ENCODE data around the gene MAD1L1. TPM values are rescaled to one million over a fixed set of nuclear protein-coding genes. Genes with fewer than 3 reads are reported as not detected.

MAD1L1 gene
- total and polyA plus RNA-seq, 2 donors (not counting 3 experiments of a cell fraction or from before 2014, with no cell fraction given), result 34.1 to 42.3 TPM

DNA sequence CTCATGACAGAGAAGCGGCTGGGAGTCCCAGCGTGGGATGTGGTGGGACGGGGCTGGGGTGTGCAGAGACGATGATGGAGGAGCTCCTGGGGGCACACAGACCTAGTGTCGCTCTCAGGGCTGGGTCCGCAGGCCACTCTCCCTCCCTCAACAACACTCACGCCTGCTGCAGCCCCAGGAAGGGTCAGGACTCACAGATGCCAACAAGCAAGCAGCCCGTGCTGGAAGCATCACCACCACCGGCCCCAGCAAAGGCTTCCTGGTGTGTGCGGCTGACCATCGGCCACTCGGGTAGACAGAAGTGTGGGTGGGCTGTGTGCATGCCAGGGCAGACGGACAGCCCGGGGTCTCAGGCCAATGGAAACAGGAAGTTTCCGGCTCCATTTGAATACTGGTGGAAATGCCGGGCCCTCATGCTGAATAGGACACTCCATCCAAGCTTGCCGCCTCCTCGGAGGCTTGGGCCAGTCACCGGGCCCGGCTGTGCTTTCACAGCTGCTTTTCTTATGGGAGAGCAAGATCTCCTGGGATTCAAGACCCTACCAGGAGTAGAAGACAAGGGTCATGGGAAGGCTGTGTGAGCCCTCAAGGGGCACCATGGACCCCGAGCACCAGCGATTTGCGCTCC lies 384.6 kb downstream of the MAD1L1 start:
- Histone ChIP-seq H3K27me3 (ENCODE audit: control insufficient read depth in 2 of 2, insufficient read depth in 2 of 2, low read length in 2 of 2) (no peaks in the 10 kb centered on the region), H3K4me3 (replicated peaks in 1 of 3; ENCODE audit: insufficient read depth in 1 of 3, low read depth in 1 of 3, low read length in 3 of 3) (no peak overlapping the region), H3K4me2 (ENCODE audit: insufficient read depth, low read length) (no peak overlapping the region), H3K27ac (ENCODE audit: insufficient read depth, low read depth, low read length) (no peak overlapping the region), H4K20me1 (replicated peaks; ENCODE audit: control insufficient read depth, extremely low read depth, insufficient read depth, low read length) (no peaks in the 10 kb centered on the region), H3K4me1 (ENCODE audit: control insufficient read depth, extremely low read depth, insufficient read depth, low read length) (no peaks in the 10 kb centered on the region), H2AFZ (ENCODE audit: low read depth, low read length) (no peak overlapping the region), H3K9me1 (replicated peaks; ENCODE audit: control insufficient read depth, extremely low read depth, insufficient read depth, low read length) (no peaks in the 10 kb centered on the region), H3K79me2 (ENCODE audit: control insufficient read depth, insufficient read depth, low read length) (no peaks in the 10 kb centered on the region), H3K9ac (replicated peaks; ENCODE audit: extremely low read depth, insufficient read depth, low read length) (no peak overlapping the region), H3K9me3 (replicated peaks; ENCODE audit: control insufficient read depth, insufficient read depth, low read length) (no peaks in the 10 kb centered on the region), H3K36me3 (ENCODE audit: control insufficient read depth in 2 of 2, extremely low read depth in 1 of 2, insufficient read depth in 2 of 2, low read length in 2 of 2) (no peaks in the 10 kb centered on the region)
- intact Hi-C loops (cut with micrococcal nuclease) (no loop called here), dilution Hi-C loops (cut with MboI; ENCODE audit: extremely low pct_ligation_motif_present, low sequenced_read_pairs) (no loop called here)
- CTCF ChIA-PET, result no interaction called here
- DNase-seq (ENCODE audit: low read depth, low spot score) (peak; percentile 20), FAIRE-seq (no peak)
- TF ChIP-seq FOS (IDR thresholded peaks at IDR 0.05; ENCODE audit: borderline replicate concordance, insufficient read depth, low read length), result no peak
- TF ChIP-seq, protein P1, sequence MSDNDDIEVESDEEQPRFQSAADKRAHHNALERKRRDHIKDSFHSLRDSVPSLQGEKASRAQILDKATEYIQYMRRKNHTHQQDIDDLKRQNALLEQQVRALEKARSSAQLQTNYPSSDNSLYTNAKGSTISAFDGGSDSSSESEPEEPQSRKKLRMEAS (IDR thresholded peaks at IDR 0.05; ENCODE audit: insufficient read depth, insufficient read length), result no peak
- TF ChIP-seq MYC (IDR thresholded peaks at IDR 0.05; ENCODE audit: low read depth, low read length), result no peak
- TF ChIP-seq GATA2 (IDR thresholded peaks at IDR 0.05; ENCODE audit: insufficient read depth, insufficient read length, low read depth, low read length), result no peak
- TF ChIP-seq POLR2AphosphoS5 (IDR thresholded peaks at IDR 0.05; ENCODE audit: insufficient read depth, low read depth, low read length), result no peak
- TF ChIP-seq POLR2A (IDR thresholded peaks at IDR 0.05; ENCODE audit: low read depth, low read length), result no peak
- TF ChIP-seq, protein P2, sequence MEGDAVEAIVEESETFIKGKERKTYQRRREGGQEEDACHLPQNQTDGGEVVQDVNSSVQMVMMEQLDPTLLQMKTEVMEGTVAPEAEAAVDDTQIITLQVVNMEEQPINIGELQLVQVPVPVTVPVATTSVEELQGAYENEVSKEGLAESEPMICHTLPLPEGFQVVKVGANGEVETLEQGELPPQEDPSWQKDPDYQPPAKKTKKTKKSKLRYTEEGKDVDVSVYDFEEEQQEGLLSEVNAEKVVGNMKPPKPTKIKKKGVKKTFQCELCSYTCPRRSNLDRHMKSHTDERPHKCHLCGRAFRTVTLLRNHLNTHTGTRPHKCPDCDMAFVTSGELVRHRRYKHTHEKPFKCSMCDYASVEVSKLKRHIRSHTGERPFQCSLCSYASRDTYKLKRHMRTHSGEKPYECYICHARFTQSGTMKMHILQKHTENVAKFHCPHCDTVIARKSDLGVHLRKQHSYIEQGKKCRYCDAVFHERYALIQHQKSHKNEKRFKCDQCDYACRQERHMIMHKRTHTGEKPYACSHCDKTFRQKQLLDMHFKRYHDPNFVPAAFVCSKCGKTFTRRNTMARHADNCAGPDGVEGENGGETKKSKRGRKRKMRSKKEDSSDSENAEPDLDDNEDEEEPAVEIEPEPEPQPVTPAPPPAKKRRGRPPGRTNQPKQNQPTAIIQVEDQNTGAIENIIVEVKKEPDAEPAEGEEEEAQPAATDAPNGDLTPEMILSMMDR (IDR thresholded peaks at IDR 0.05; ENCODE audit: extremely low read depth in 1 of 2, insufficient read depth in 1 of 2, low read depth in 1 of 2, low read length in 2 of 2), result no peak
- TF ChIP-seq EZH2 (IDR thresholded peaks at IDR 0.05; ENCODE audit: borderline replicate concordance, low read depth, low read length, severe bottlenecking), result no peak
- no peak for TF ChIP-seq JUN (IDR thresholded peaks at IDR 0.05; ENCODE audit: borderline replicate concordance, insufficient read depth, insufficient read length, low read depth)
- BruUV-seq (replicated peaks), result no TSS peak
- POLR2A ChIA-PET, result no interaction called here
